Endothelial cell of umbilical vein (primary cell): ENCODE results near the gene SAMD7. TPM values are rescaled to one million over a fixed set of nuclear protein-coding genes. Genes with fewer than 3 reads are reported as not detected.

ENCODE experiments used
- BruUV-seq: library from RNA; stranded (reverse); fragments of 400-500 nt; replicated peaks from 2 replicates; lab custom pipeline; 2021; lab: Mats Ljungman, UMichigan
- CTCF ChIA-PET: fragments of 300-600, 350-600 bp; sonication (Branson Sonifier 250); formaldehyde crosslinking; loops from one replicate; lab custom pipeline; 2021; ENCODE audit warnings: antibody characterized with exemption, inconsistent platforms; lab: Charles Lee
- POLR2A ChIA-PET: fragments of 300-600, 350-600 bp; sonication (Branson Sonifier 250); formaldehyde crosslinking; loops from one replicate; lab custom pipeline; 2021; ENCODE audit warnings: antibody characterized with exemption, inconsistent platforms; lab: Charles Lee
- DNase-seq: peaks from one replicate; pipeline ENCODE4 v3.0.0-alpha.2; 2011; ENCODE audit warnings: low read depth, low spot score
- FAIRE-seq: peaks from 2 replicates; lab custom pipeline; 2011; peaks lifted over from hg19 to GRCh38; lab: Jason Lieb, UNC
- H2AFZ ChIP-seq: 2 replicates; pipeline ENCODE4 v1.6.0; 2012; ENCODE audit warnings: low read depth, low read length, control low read depth, inconsistent platforms
- H3K27ac ChIP-seq: 2 replicates; pipeline ENCODE4 v1.5.1; 2011; ENCODE audit warnings: low read depth, mild to moderate bottlenecking, control low read depth, low read length, moderate library complexity; ENCODE audit not compliant: insufficient read depth
- H3K27me3 ChIP-seq, 2 experiments: 2 replicates each; pipeline versions ENCODE4 v1.6.0 to v1.6.1; 2011; ENCODE audit warnings: low read length in 2 of 2, mixed read lengths in 1 of 2; ENCODE audit not compliant: control insufficient read depth in 2 of 2, insufficient read depth in 2 of 2
- H3K36me3 ChIP-seq, 2 experiments: 2 replicates in 1 of 2; 3 replicates in 1 of 2; pipeline ENCODE4 v1.5.1; 2011; ENCODE audit warnings: low read length in 2 of 2, mild to moderate bottlenecking in 1 of 2, moderate library complexity in 1 of 2; ENCODE audit not compliant: control insufficient read depth in 2 of 2, insufficient read depth in 2 of 2; ENCODE audit errors: extremely low read depth in 1 of 2
- H3K4me1 ChIP-seq: 3 replicates; pipeline ENCODE4 v1.5.1; 2011; ENCODE audit warnings: mild to moderate bottlenecking, low read length; ENCODE audit not compliant: control insufficient read depth, insufficient read depth; ENCODE audit errors: extremely low read depth
- H3K4me2 ChIP-seq: 2 replicates; pipeline ENCODE4 v1.6.1; 2011; ENCODE audit warnings: low read length, control low read depth, mixed read lengths; ENCODE audit not compliant: insufficient read depth
- H3K4me3 ChIP-seq, 3 experiments: fragments of 200-600 bp in 1 of 3; sonication (generic), shearing (Covaris generic) in 1 of 3; replicated peaks in 1 of 3; 2 replicates each; pipeline ENCODE4 v1.5.1; 2011 to 2016; ENCODE audit warnings: control low read depth in 3 of 3, low read length in 3 of 3, mild to moderate bottlenecking in 2 of 3, inconsistent platforms in 1 of 3, low read depth in 1 of 3, moderate library complexity in 1 of 3; ENCODE audit not compliant: insufficient read depth in 1 of 3
- H3K79me2 ChIP-seq: 2 replicates; pipeline ENCODE4 v1.6.0; 2012; ENCODE audit warnings: low read length, inconsistent platforms; ENCODE audit not compliant: control insufficient read depth, insufficient read depth
- H3K9ac ChIP-seq: replicated peaks from 2 replicates; pipeline ENCODE3; 2011; ENCODE audit warnings: low read length, control low read depth; ENCODE audit not compliant: insufficient read depth; ENCODE audit errors: extremely low read depth
- H3K9me1 ChIP-seq: replicated peaks from 3 replicates; pipeline ENCODE4 v1.6.0; 2011; ENCODE audit warnings: mild to moderate bottlenecking, low read length; ENCODE audit not compliant: control insufficient read depth, insufficient read depth; ENCODE audit errors: extremely low read depth
- H3K9me3 ChIP-seq: replicated peaks from 2 replicates; pipeline ENCODE4 v1.5.1; 2012; ENCODE audit warnings: low read length, inconsistent platforms; ENCODE audit not compliant: control insufficient read depth, insufficient read depth
- H4K20me1 ChIP-seq: replicated peaks from 2 replicates; pipeline ENCODE3; 2011; ENCODE audit warnings: mild to moderate bottlenecking, low read length; ENCODE audit not compliant: control insufficient read depth, insufficient read depth; ENCODE audit errors: extremely low read depth
- CTCF ChIP-seq, 2 donors: IDR thresholded peaks; 1 replicate in 1 of 2; 2 replicates in 1 of 2; pipeline ENCODE4 v1.5.1; 2011; ENCODE audit warnings: low read length in 2 of 2, mild to moderate bottlenecking in 2 of 2, moderate library complexity in 2 of 2, control low read depth in 1 of 2, inconsistent platforms in 1 of 2, low read depth in 1 of 2; ENCODE audit not compliant: insufficient read depth in 1 of 2; ENCODE audit errors: extremely low read depth in 1 of 2
- EZH2 ChIP-seq: IDR thresholded peaks from 2 replicates; pipeline ENCODE4 v1.6.1; 2012; ENCODE audit warnings: borderline replicate concordance, low read depth, mild to moderate bottlenecking, moderate library complexity, low read length, inconsistent platforms; ENCODE audit not compliant: severe bottlenecking
- FOS ChIP-seq: IDR thresholded peaks from 2 replicates; pipeline ENCODE4 v1.6.1; 2011; ENCODE audit warnings: mild to moderate bottlenecking, low read length, moderate library complexity, borderline replicate concordance; ENCODE audit not compliant: insufficient read depth
- GATA2 ChIP-seq: IDR thresholded peaks from 2 replicates; pipeline ENCODE4 v1.7.0; 2011; ENCODE audit warnings: low read depth, mild to moderate bottlenecking, moderate library complexity, mixed read lengths, low read length; ENCODE audit not compliant: insufficient read length, insufficient read depth
- JUN ChIP-seq: IDR thresholded peaks from 2 replicates; pipeline ENCODE4 v1.6.1; 2011; ENCODE audit warnings: borderline replicate concordance, low read depth; ENCODE audit not compliant: insufficient read length, insufficient read depth
- MYC ChIP-seq: IDR thresholded peaks from one replicate; pipeline ENCODE4 v1.6.1; 2011; ENCODE audit warnings: mild to moderate bottlenecking, low read depth, low read length
- POLR2A ChIP-seq: IDR thresholded peaks from 2 replicates; pipeline ENCODE4 v1.6.1; 2012; ENCODE audit warnings: low read depth, mild to moderate bottlenecking, control low read depth, low read length
- POLR2AphosphoS5 ChIP-seq: IDR thresholded peaks from 2 replicates; pipeline ENCODE4 v1.6.1; 2012; ENCODE audit warnings: low read depth, mild to moderate bottlenecking, control low read depth, low read length, moderate library complexity; ENCODE audit not compliant: insufficient read depth
- dilution Hi-C: fragments of 300-500 bp; cut with MboI; formaldehyde crosslinking; loops from one replicate; pipeline ENCODE4 v1.15.0; 2019; ENCODE audit warnings: low sequenced_read_pairs; ENCODE audit not compliant: extremely low pct_ligation_motif_present
- intact Hi-C: fragments of 100-400 bp; cut with micrococcal nuclease; formaldehyde crosslinking; loops from one replicate; pipeline ENCODE4 v1.10.0; 2022
- polyA plus RNA-seq, 4 experiments: library from polyadenylated mRNA; depleted of rRNA in 3 of 4; stranded (reverse) in 3 of 4; unstranded in 1 of 4; fragments of >200 nt; gene quantifications; 2 replicates each; pipeline versions ENCODE4 v1.2.1 to v1.2.3, GENCODE V29; 2011 to 2012; ENCODE audit warnings: missing spikeins in 1 of 4
- total RNA-seq: library from RNA; stranded (reverse); gene quantifications from 2 replicates; pipeline ENCODE4 v1.2.3, GENCODE V29; 2021
- TF ChIP-seq, protein P1 (sequence below): IDR thresholded peaks from 2 replicates; pipeline ENCODE4 v1.6.1; 2011; ENCODE audit not compliant: insufficient read depth, insufficient read length

The SAMD7 gene
- total and polyA plus RNA-seq, 2 donors (not counting 3 experiments of a cell fraction or from before 2014, with no cell fraction given), result not detected

DNA sequence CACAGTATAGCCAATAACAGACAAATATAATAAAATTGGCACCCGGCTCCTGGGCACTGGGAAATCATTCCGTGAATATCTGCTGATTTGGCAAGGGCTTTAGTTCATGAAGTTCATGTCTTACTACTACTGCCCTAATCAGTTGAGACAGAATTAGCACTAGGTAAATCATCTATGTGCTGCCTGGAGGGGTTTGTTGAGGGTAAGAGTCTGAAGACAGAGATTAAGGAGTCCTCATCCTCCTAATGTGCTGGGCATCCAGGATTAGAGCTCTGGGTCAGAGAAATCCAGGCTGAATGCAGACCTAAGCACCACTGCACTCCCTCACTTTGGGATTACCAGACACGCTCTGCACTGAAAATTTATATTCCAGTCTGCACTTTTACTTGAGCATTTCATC is 2.0 kb downstream of the SAMD7 start:
- dilution Hi-C loops, result no loop called here
- TF ChIP-seq CTCF (IDR thresholded peaks at IDR 0.05; ENCODE audit: extremely low read depth in 1 of 2, insufficient read depth in 1 of 2, low read depth in 1 of 2, low read length in 2 of 2), result no peak
- FAIRE-seq, result no peak

DNA sequence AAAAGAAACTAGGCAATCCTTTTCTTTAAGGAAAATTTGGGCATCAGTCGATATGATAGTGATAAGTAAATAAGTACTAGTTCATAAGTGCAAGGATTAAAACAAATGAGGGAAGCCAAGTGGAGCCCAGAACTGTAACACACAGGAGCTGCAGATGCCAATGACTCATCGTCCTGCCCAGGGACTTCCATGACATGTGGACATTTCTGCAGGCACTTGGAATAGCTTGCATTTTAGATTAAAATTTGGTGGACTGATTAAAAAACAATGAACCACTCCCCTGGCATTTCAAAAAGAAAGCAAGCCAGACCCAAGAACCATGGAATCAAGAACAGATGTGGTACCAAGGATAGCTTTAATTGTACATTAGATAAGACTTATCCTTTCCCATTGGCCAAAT is 2.9 kb downstream of the SAMD7 start:
- DNase-seq (peak; percentile 28), FAIRE-seq (peak; percentile 71)
- CTCF ChIA-PET, result interaction anchor here (0.9 kb wide), 1 partner anchor 10 kb away, joined by 3 read pairs; no protein-coding TSS in a partner anchor
- no TSS peak for BruUV-seq
- POLR2A ChIA-PET, result no interaction called here
- H3K9ac ChIP-seq, result no peak overlapping the region
- H2AFZ ChIP-seq, result no peak overlapping the region
- H3K27ac ChIP-seq, result no peak overlapping the region
- H3K27me3 ChIP-seq, result peaks cover 0 to 7% of the 10 kb centered on the region in 2 experiments
- no peaks in the 10 kb centered on the region for H3K9me3 ChIP-seq
- intact Hi-C loops, result no loop called here
- dilution Hi-C loops, result no loop called here
- TF ChIP-seq, protein P1, sequence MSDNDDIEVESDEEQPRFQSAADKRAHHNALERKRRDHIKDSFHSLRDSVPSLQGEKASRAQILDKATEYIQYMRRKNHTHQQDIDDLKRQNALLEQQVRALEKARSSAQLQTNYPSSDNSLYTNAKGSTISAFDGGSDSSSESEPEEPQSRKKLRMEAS, result no peak
- TF ChIP-seq EZH2 (no peak), CTCF (IDR thresholded peaks at IDR 0.05; ENCODE audit: extremely low read depth in 1 of 2, insufficient read depth in 1 of 2, low read depth in 1 of 2, low read length in 2 of 2) (no peak), GATA2 (no peak), MYC (no peak), FOS (peak; percentile 63), POLR2AphosphoS5 (no peak), POLR2A (no peak), JUN (peak; percentile 39)
- H3K4me2 ChIP-seq, result no peak overlapping the region
- H4K20me1 ChIP-seq, result no peaks in the 10 kb centered on the region
- H3K4me3 ChIP-seq, result no peak overlapping the region
- no peaks in the 10 kb centered on the region for H3K79me2 ChIP-seq
- H3K9me1 ChIP-seq, result no peaks in the 10 kb centered on the region
- no peaks in the 10 kb centered on the region for H3K36me3 ChIP-seq
- H3K4me1 ChIP-seq, result no peaks in the 10 kb centered on the region

More for the DNA sequence above, 2.0 kb downstream of the SAMD7 start:
- Histone ChIP-seq H3K4me1 (no peaks in the 10 kb centered on the region), H3K9me1 (no peaks in the 10 kb centered on the region), H3K36me3 (no peaks in the 10 kb centered on the region), H3K27me3 (peaks cover 4 to 7% of the 10 kb centered on the region in 2 experiments), H3K4me2 (no peak overlapping the region), H3K27ac (no peak overlapping the region), H4K20me1 (no peaks in the 10 kb centered on the region), H3K9me3 (no peaks in the 10 kb centered on the region), H3K79me2 (no peaks in the 10 kb centered on the region), H2AFZ (no peak overlapping the region), H3K9ac (no peak overlapping the region), H3K4me3 (no peak overlapping the region)
- ChIA-PET CTCF (no interaction called here), POLR2A (no interaction called here)
- DNase-seq, result no peak
- intact Hi-C loops, result no loop called here
- BruUV-seq, result no TSS peak
